ENCODE measurements around the gene PACC1.

GRCh38 chr1:212423879-212424278, 9.2 kb upstream of the PACC1 start:
- TF ChIP-seq CTCF (IDR thresholded peaks at IDR 0.05) (no peak), POLR2A (IDR thresholded peaks at IDR 0.05) (no peak), POLR2AphosphoS5 (IDR thresholded peaks at IDR 0.05) (no peak), EP300 (IDR thresholded peaks at IDR 0.05) (no peak)

All from upper lobe of left lung (tissue), 4 donors.